ENCODE measurements around the gene TMEM176A.

Gene TMEM176A

GRCh38 chr7:150851492-150852370, 51.2 kb downstream of the TMEM176A start:
- in situ Hi-C loops (cut with MboI; ENCODE audit: low pct_unique_long_range_greater_than_20kb, low sequenced_read_pairs, unreplicated experiment): no loop called here
- DNase-seq (ENCODE audit: low spot score): no peak
- no peak for TF ChIP-seq CTCF (IDR thresholded peaks at IDR 0.05; ENCODE audit: extremely low read depth, insufficient read depth, missing control alignments)

DNA sequence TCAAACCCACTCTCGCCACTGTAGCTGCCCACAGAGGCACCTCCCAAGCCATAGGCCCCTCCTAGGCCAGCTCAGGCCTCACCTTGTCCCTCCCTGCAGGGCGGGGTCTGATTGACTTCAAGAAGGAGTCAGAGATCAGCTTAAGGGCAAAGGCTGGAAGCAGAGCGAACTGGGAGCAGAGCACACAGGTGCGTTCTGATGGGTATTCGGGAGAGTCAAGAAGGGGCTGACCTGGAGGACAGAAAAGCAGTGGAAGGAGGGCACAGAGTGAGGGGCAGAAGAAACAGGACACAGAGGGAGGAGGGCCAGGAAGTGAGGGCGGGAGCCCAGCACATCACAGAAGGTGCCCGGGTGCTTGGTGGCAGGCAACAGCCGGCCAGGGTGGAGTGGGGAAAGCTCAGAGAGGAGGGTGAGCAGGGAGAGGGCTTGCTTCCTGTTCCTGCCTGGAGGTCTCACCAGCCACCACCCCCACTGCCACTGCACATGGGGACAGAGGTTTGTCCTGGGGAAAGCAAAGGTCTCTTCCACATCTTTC, 51.9 kb downstream of the TMEM176A start, which contains the start of gene AOC1:
AOC1 (plus strand) TSS at position 147 of the 535 bp plus-strand sequence. CDS start 3,954 bp downstream, outside the sequence.
- no peak for DNase-seq (ENCODE audit: low spot score)
- in situ Hi-C loops (cut with MboI; ENCODE audit: low pct_unique_long_range_greater_than_20kb, low sequenced_read_pairs, unreplicated experiment): no loop called here

DNA sequence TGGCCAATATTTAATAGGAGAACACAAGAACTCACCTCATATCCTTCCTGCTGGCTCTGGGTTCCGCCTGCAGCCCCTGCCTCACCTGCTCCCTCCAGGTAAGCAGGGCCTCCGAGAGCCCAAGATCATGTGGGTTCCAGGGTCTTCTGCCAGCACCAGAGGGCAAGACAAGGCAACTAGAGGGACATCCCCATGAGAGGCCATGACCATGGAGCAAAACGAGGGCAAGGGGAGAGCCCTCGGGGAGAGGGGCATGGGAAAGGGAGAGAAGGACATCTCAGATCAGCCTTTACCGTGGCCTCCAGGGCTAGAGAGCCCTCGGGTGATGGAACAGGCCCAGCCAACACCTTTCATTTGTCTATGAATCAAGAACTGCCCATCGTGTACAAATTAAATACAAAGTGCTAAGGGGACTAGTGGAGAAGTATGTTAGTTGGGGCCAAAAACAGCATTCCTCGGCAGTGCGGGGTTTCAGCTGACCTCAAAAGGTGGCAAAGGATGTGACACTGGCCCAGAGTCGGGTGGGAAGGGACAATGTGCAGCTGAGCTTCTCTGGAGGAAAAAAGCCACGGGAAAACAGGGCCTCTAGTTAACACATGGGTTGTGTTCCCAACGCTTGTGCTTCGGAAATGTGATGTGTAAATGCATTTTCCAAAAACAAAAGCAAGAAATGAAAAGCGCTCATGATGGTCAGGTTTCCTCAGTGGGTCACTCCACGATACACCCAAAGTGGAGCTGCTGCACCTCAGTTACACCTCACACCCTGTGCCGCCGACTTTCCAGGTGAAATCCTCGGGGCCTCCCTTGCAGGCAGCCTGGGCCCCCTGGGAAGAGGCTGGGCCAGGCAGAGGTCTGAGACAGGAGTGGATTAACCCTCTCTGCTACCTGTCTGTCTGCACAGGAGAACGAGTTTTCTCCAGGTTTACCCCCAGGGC, 53.8 kb downstream of the TMEM176A start:
- in situ Hi-C loops (cut with MboI; ENCODE audit: low pct_unique_long_range_greater_than_20kb, low sequenced_read_pairs, unreplicated experiment): no loop called here
- no peak for DNase-seq (ENCODE audit: low spot score)
- TF ChIP-seq CTCF (IDR thresholded peaks at IDR 0.05; ENCODE audit: extremely low read depth, insufficient read depth, missing control alignments): no peak

More for the DNA sequence above, 51.9 kb downstream of the TMEM176A start, which contains the start of gene AOC1:
- TF ChIP-seq CTCF (IDR thresholded peaks at IDR 0.05; ENCODE audit: extremely low read depth, insufficient read depth, missing control alignments): no peak
